ENCODE data around the gene FGFR3. TPM values are rescaled to one million over a fixed set of nuclear protein-coding genes. Genes with fewer than 3 reads are reported as not detected.

FGFR3 gene
- total and polyA plus RNA-seq, 2 of the 8 experiments (the other 6 are each of a cell fraction or from before 2014, with no cell fraction given) = 9.0 to 19.5 TPM

- TF ChIP-seq JUN (IDR thresholded peaks at IDR 0.05; ENCODE audit: low read depth, low read length) (no peak), CBX5 (IDR thresholded peaks at IDR 0.05; ENCODE audit: low read depth, low read length) (no peak), SRF (IDR thresholded peaks at IDR 0.05; ENCODE audit: low read depth, low read length) (no peak)
Measured at GRCh38 chr4:1771555-1772305, 21.4 kb upstream of the FGFR3 start (continued).

Data from H1 (cell line).